GM12878 (cell line): ENCODE results near the gene FBLN1. TPM values are rescaled to one million over a fixed set of nuclear protein-coding genes. Genes with fewer than 3 reads are reported as not detected.

Experiments used
- ATAC-seq: fragments of 200-7000 bp; cut with Tn5 transposase; 3 replicates; pipeline ENCODE4 v1.9.1; 2020; ENCODE audit warnings: mild to moderate bottlenecking, moderate library complexity
- BruUV-seq: library from RNA; stranded (reverse); fragments of 400-500 nt; replicated peaks from 2 replicates; lab custom pipeline; 2021; lab: Mats Ljungman, UMichigan
- CTCF ChIA-PET: fragments of 300-600 bp; sonication (Branson Sonifier 250); formaldehyde crosslinking; extraction: SDS; loops from one replicate; lab custom pipeline; 2021; ENCODE audit warnings: inconsistent platforms; lab: Yijun Ruan, JAX
- POLR2A ChIA-PET: fragments of 350-600 bp; formaldehyde crosslinking; extraction: SDS; loops from one replicate; lab custom pipeline; 2021; ENCODE audit warnings: inconsistent platforms; lab: Charles Lee
- RAD21 ChIA-PET: fragments of 300-600 bp; sonication (Branson Sonifier 250); formaldehyde crosslinking; loops from one replicate; lab custom pipeline; 2023; ENCODE audit warnings: antibody characterized with exemption; ENCODE audit not compliant: unreplicated experiment; lab: Charles Lee
- SMC1A ChIA-PET: fragments of 300-600 bp; sonication (Branson Sonifier 250); formaldehyde crosslinking; loops from one replicate; lab custom pipeline; 2023; ENCODE audit not compliant: unreplicated experiment, uncharacterized antibody; lab: Charles Lee
- DNase-seq: peaks from one replicate; pipeline ENCODE4 v3.0.0-alpha.2; 2011; ENCODE audit warnings: low read depth, low spot score
- FAIRE-seq: peaks from 3 replicates; lab custom pipeline; 2011; peaks lifted over from hg19 to GRCh38; lab: Jason Lieb, UNC
- H2AFZ ChIP-seq: 2 replicates; pipeline ENCODE4 v1.6.0; 2011; ENCODE audit warnings: low read depth, low read length, control low read depth; ENCODE audit not compliant: control insufficient read depth
- H3K27ac ChIP-seq: 2 replicates; pipeline ENCODE4 v1.5.1; 2011; ENCODE audit warnings: control low read depth; ENCODE audit not compliant: control insufficient read depth, insufficient read depth
- H3K27me3 ChIP-seq, 2 experiments: replicated peaks in 1 of 2; 2 replicates each; pipeline versions ENCODE4 v1.6.0 to v1.6.1; 2011; ENCODE audit warnings: low read length in 1 of 2; ENCODE audit not compliant: control insufficient read depth in 2 of 2, insufficient read depth in 2 of 2
- H3K36me3 ChIP-seq, 2 experiments: 2 replicates each; pipeline ENCODE4 v1.5.1; 2011; ENCODE audit warnings: low read length in 1 of 2; ENCODE audit not compliant: control insufficient read depth in 2 of 2, insufficient read depth in 2 of 2
- H3K4me1 ChIP-seq: 2 replicates; pipeline ENCODE4 v1.6.1; 2011; ENCODE audit warnings: mild to moderate bottlenecking, low read length, moderate library complexity, mixed read lengths; ENCODE audit not compliant: control insufficient read depth, insufficient read depth
- H3K4me2 ChIP-seq: 2 replicates; pipeline ENCODE4 v1.6.0; 2011; ENCODE audit warnings: control low read depth; ENCODE audit not compliant: control insufficient read depth, insufficient read depth
- H3K4me3 ChIP-seq: fragments of 200-600 bp; sonication (generic); 2 replicates; pipeline ENCODE4 v1.5.1; 2016
- H3K79me2 ChIP-seq: 2 replicates; pipeline ENCODE4 v1.6.0; 2011; ENCODE audit warnings: low read length; ENCODE audit not compliant: control insufficient read depth, insufficient read depth
- H3K9ac ChIP-seq: 2 replicates; pipeline ENCODE4 v1.8.0; 2011; ENCODE audit warnings: low read length, control low read depth, mixed read lengths; ENCODE audit not compliant: control insufficient read depth, insufficient read depth
- H3K9me3 ChIP-seq: replicated peaks from 3 replicates; pipeline ENCODE4 v1.5.1; 2011; ENCODE audit warnings: mild to moderate bottlenecking, low read length; ENCODE audit not compliant: control insufficient read depth, insufficient read depth
- H4K20me1 ChIP-seq: 2 replicates; pipeline ENCODE4 v1.6.0; 2011; ENCODE audit not compliant: control insufficient read depth, insufficient read depth
- MTA2 ChIP-seq: fragments of 450-650 bp; IDR thresholded peaks from 2 replicates; pipeline ENCODE4 v1.6.1; 2016; ENCODE audit warnings: low read depth, mild to moderate bottlenecking, moderate library complexity
- PAX5 ChIP-seq: IDR thresholded peaks from 2 replicates; pipeline ENCODE4 v1.6.1; 2011; ENCODE audit warnings: low read depth, low read length, borderline replicate concordance
- POLR2A ChIP-seq: IDR thresholded peaks from 2 replicates; pipeline ENCODE4 v1.6.1; 2011; ENCODE audit warnings: low read depth, mild to moderate bottlenecking, low read length
- POLR2AphosphoS2 ChIP-seq: IDR thresholded peaks from 2 replicates; pipeline ENCODE4 v1.6.1; 2011; ENCODE audit warnings: low read depth, mild to moderate bottlenecking, low read length, improper control_type of control experiment, moderate library complexity
- RELA ChIP-seq: fragments of 450-650 bp; IDR thresholded peaks from 2 replicates; pipeline ENCODE4 v1.8.0; 2014; ENCODE audit warnings: borderline replicate concordance; ENCODE audit not compliant: partially characterized antibody
- REST ChIP-seq: IDR thresholded peaks from 2 replicates; pipeline ENCODE4 v1.6.1; 2012; ENCODE audit warnings: mild to moderate bottlenecking, low read depth, low read length
- SIN3A ChIP-seq: IDR thresholded peaks from 2 replicates; pipeline ENCODE4 v1.6.1; 2012; ENCODE audit warnings: low read depth, low read length, improper control_type of control experiment
- SMAD5 ChIP-seq: IDR thresholded peaks from 2 replicates; pipeline ENCODE4 v1.6.1; 2016; ENCODE audit warnings: antibody characterized with exemption, low read depth
- SMARCA5 ChIP-seq: fragments of 450-650 bp; IDR thresholded peaks from 2 replicates; pipeline ENCODE4 v1.6.1; 2017; ENCODE audit warnings: mild to moderate bottlenecking
- SRF ChIP-seq, 2 experiments: IDR thresholded peaks; 2 replicates each; pipeline ENCODE4 v1.6.1; 2011; ENCODE audit warnings: low read depth in 2 of 2, low read length in 2 of 2, mild to moderate bottlenecking in 1 of 2, moderate library complexity in 1 of 2
- STAT1 ChIP-seq: fragments of 450-650 bp; conservative IDR thresholded peaks from 2 replicates; pipeline ENCODE4 v1.6.1; 2014; ENCODE audit warnings: antibody characterized with exemption, mild to moderate bottlenecking
- SUPT20H ChIP-seq: IDR thresholded peaks from 2 replicates; pipeline ENCODE4 v1.6.1; 2011; ENCODE audit warnings: low read depth, mild to moderate bottlenecking, low read length, moderate library complexity, borderline replicate concordance; ENCODE audit not compliant: control insufficient read depth
- YBX1 ChIP-seq: fragments of 450-650 bp; IDR thresholded peaks from 2 replicates; pipeline ENCODE4 v1.6.1; 2016; ENCODE audit warnings: antibody characterized with exemption
- ZBED1 ChIP-seq: IDR thresholded peaks from 2 replicates; pipeline ENCODE4 v1.6.1; 2016; ENCODE audit warnings: borderline replicate concordance
- WGBS: methylation state at CpG from one replicate; pipeline ENCODE4 v1.1.6; 2016; ENCODE audit warnings: low lambda C conversion rate; ENCODE audit not compliant: insufficient replicate concordance, insufficient coverage; ENCODE audit errors: missing lambda C conversion rate; 5-methylcytosine and 5-hydroxymethylcytosine counted together
- in situ Hi-C: fragments of 300-500 bp; cut with MboI; formaldehyde crosslinking; loops from 9 replicates; pipeline ENCODE4 v1.14.3; 2018; ENCODE audit warnings: mixed read lengths
- intact Hi-C: fragments of 100-400 bp; cut with micrococcal nuclease; formaldehyde crosslinking; loops from one replicate; pipeline ENCODE4 v1.14.2; 2022; ENCODE audit not compliant: unreplicated experiment
- polyA plus RNA-seq, 11 experiments: library from polyadenylated mRNA; depleted of rRNA in 4 of 11; unstranded in 6 of 11; stranded (reverse) in 5 of 11; fragments of >200 nt; fragmentation: Nextera tagmentation in 4 of 11; fragmentation: Illumina TruSeq in 1 of 11; extraction: Ambion mirVana in 4 of 11; extraction: Trizol in 1 of 11; gene quantifications; 1 replicate in 1 of 11; 2 replicates in 10 of 11; pipeline versions ENCODE4 v1.2.1 to v1.2.3, GENCODE V29; 2011 to 2016; ENCODE audit warnings: inconsistent platforms in 2 of 11, missing spikeins in 2 of 11, low read depth in 1 of 11
- total RNA-seq, 4 experiments: library from RNA; depleted of rRNA in 3 of 4; stranded (reverse); fragments of >200 nt in 3 of 4; fragmentation: Illumina TruSeq in 1 of 4; extraction: Trizol in 1 of 4; gene quantifications; 2 replicates each; pipeline versions ENCODE4 v1.2.1 to v1.2.3, GENCODE V29; 2013 to 2021
- TF ChIP-seq, protein P1 (sequence below): IDR thresholded peaks from 2 replicates; pipeline ENCODE4 v1.6.1; 2012; ENCODE audit warnings: low read depth, low read length, improper control_type of control experiment
- TF ChIP-seq, protein P2 (sequence below): IDR thresholded peaks from 2 replicates; pipeline ENCODE4 v1.6.1; 2011; ENCODE audit warnings: mild to moderate bottlenecking, low read depth, low read length, moderate library complexity; ENCODE audit not compliant: insufficient replicate concordance

The FBLN1 gene
- total and polyA plus RNA-seq, 10 of the 15 experiments (the other 5 are each of a cell fraction or from before 2014, with no cell fraction given), result 0.20 to 0.51 TPM; not detected in 8

- RAD21 ChIA-PET, result no interaction called here
- H3K4me3 ChIP-seq, result no peak overlapping the region
- H3K79me2 ChIP-seq, result no peaks in the 10 kb centered on the region
- no peaks in the 10 kb centered on the region; a peak in 2 of 4 replicates for H3K27me3 ChIP-seq
- no TSS peak for BruUV-seq
- no peak for DNase-seq
- TF ChIP-seq PAX5 (no peak), REST (no peak), SUPT20H (no peak), SRF (IDR thresholded peaks at IDR 0.05; ENCODE audit: low read depth in 2 of 2, low read length in 2 of 2) (no peak), SIN3A (no peak), YBX1 (no peak), MTA2 (no peak), RELA (no peak), STAT1 (no peak), ZBED1 (no peak), SMARCA5 (no peak), POLR2AphosphoS2 (no peak), POLR2A (no peak), SMAD5 (no peak)
- TF ChIP-seq, protein P1, sequence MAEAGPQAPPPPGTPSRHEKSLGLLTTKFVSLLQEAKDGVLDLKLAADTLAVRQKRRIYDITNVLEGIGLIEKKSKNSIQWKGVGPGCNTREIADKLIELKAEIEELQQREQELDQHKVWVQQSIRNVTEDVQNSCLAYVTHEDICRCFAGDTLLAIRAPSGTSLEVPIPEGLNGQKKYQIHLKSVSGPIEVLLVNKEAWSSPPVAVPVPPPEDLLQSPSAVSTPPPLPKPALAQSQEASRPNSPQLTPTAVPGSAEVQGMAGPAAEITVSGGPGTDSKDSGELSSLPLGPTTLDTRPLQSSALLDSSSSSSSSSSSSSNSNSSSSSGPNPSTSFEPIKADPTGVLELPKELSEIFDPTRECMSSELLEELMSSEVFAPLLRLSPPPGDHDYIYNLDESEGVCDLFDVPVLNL, result no peak
- TF ChIP-seq, protein P2, sequence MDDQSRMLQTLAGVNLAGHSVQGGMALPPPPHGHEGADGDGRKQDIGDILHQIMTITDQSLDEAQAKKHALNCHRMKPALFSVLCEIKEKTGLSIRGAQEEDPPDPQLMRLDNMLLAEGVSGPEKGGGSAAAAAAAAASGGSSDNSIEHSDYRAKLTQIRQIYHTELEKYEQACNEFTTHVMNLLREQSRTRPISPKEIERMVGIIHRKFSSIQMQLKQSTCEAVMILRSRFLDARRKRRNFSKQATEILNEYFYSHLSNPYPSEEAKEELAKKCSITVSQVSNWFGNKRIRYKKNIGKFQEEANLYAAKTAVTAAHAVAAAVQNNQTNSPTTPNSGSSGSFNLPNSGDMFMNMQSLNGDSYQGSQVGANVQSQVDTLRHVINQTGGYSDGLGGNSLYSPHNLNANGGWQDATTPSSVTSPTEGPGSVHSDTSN, result no peak
- TF ChIP-seq, all 136 proteins: peak for 0
- no peak overlapping the region for H3K9ac ChIP-seq
- ChIA-PET POLR2A (no interaction called here), SMC1A (no interaction called here), CTCF (interaction anchor here (0.6 kb wide), 1 partner anchor 604 kb away, joined by 3 read pairs; no protein-coding TSS in a partner anchor)
- no peak for FAIRE-seq
- no peaks in the 10 kb centered on the region for H4K20me1 ChIP-seq
- no peaks in the 10 kb centered on the region for H3K4me1 ChIP-seq
- no peak overlapping the region for H2AFZ ChIP-seq
- H3K9me3 ChIP-seq, result no peaks in the 10 kb centered on the region; the same call in 2 of the 3 replicates
- WGBS, result 44% methylated on average over 13 of the region's 13 CpGs
- no peak for ATAC-seq
- no peak overlapping the region for H3K4me2 ChIP-seq
- H3K27ac ChIP-seq, result no peak overlapping the region
- in situ Hi-C loops, result no loop called here
- intact Hi-C loops, result no loop called here
- no peaks in the 10 kb centered on the region for H3K36me3 ChIP-seq
Measured at GRCh38 chr22:45458532-45458931, 44.2 kb upstream of the FBLN1 start.
